Panc1 (cell line): ENCODE measurements around the gene FARS2. TPM values are rescaled to one million over a fixed set of nuclear protein-coding genes. Genes with fewer than 3 reads are reported as not detected.

Source experiments
- ATAC-seq: fragments of 200-7000 bp; cut with Tn5 transposase; 2 replicates; pipeline ENCODE4 v1.9.1; 2020; ENCODE audit warnings: mild to moderate bottlenecking, moderate library complexity
- BruUV-seq: library from RNA; stranded (reverse); fragments of 400-500 nt; replicated peaks from 2 replicates; lab custom pipeline; 2021; lab: Mats Ljungman, UMichigan
- CTCF ChIA-PET: fragments of 300-600 bp; sonication (Branson Sonifier 250); formaldehyde crosslinking; loops from one replicate; lab custom pipeline; 2022; ENCODE audit warnings: antibody characterized with exemption; lab: Charles Lee
- POLR2A ChIA-PET: fragments of 300-600 bp; sonication (Branson Sonifier 250); formaldehyde crosslinking; loops from one replicate; lab custom pipeline; 2022; ENCODE audit warnings: antibody characterized with exemption; lab: Charles Lee
- DNase-seq: peaks from one replicate; pipeline ENCODE4 v3.0.0-alpha.2; 2010; ENCODE audit warnings: low read depth, low spot score
- H3K27ac ChIP-seq: 2 replicates; pipeline ENCODE4 v1.5.1; 2011; ENCODE audit warnings: mild to moderate bottlenecking, low read length, inconsistent platforms
- H3K27me3 ChIP-seq: fragments of 200-500 bp; sonication (Bioruptor generic); 2 replicates; pipeline ENCODE4 v1.6.0; 2014; ENCODE audit warnings: low read length, inconsistent platforms; ENCODE audit not compliant: control insufficient read depth, insufficient read depth
- H3K36me3 ChIP-seq: fragments of 200-500 bp; sonication (Bioruptor generic); 2 replicates; pipeline ENCODE4 v1.5.1; 2014; ENCODE audit warnings: inconsistent platforms, mild to moderate bottlenecking, low read length, moderate library complexity; ENCODE audit not compliant: control insufficient read depth, insufficient read depth
- H3K4me1 ChIP-seq: 2 replicates; pipeline ENCODE4 v1.5.1; 2011; ENCODE audit warnings: inconsistent platforms, mild to moderate bottlenecking, low read length, moderate library complexity; ENCODE audit not compliant: control insufficient read depth, insufficient read depth
- H3K4me3 ChIP-seq, 2 experiments: 2 replicates each; pipeline ENCODE4 v1.5.1; 2011 to 2012; ENCODE audit warnings: low read depth in 2 of 2, low read length in 2 of 2, mild to moderate bottlenecking in 2 of 2, inconsistent platforms in 1 of 2, moderate library complexity in 1 of 2
- H3K9me3 ChIP-seq: fragments of 200-500 bp; sonication (Bioruptor generic); 2 replicates; pipeline ENCODE4 v1.5.1; 2014; ENCODE audit warnings: low read depth, mild to moderate bottlenecking, inconsistent platforms, low read length, moderate library complexity; ENCODE audit not compliant: control insufficient read depth, insufficient read depth
- POLR2AphosphoS5 ChIP-seq: IDR thresholded peaks from 2 replicates; pipeline ENCODE4 v1.6.1; 2012; ENCODE audit warnings: mild to moderate bottlenecking, low read depth, low read length, moderate library complexity
- REST ChIP-seq, 2 experiments: IDR thresholded peaks; 2 replicates each; pipeline ENCODE4 v1.6.1; 2011 to 2012; ENCODE audit warnings: low read depth in 2 of 2, control low read depth in 1 of 2, low read length in 1 of 2, mild to moderate bottlenecking in 1 of 2, moderate library complexity in 1 of 2; ENCODE audit not compliant: insufficient read depth in 1 of 2
- SIN3A ChIP-seq: IDR thresholded peaks from 2 replicates; pipeline ENCODE4 v1.6.1; 2012; ENCODE audit warnings: low read depth, mild to moderate bottlenecking, low read length, moderate library complexity, borderline replicate concordance; ENCODE audit not compliant: insufficient read depth
- TCF7L2 ChIP-seq: IDR thresholded peaks from 2 replicates; pipeline ENCODE4 v1.6.1; 2011; ENCODE audit warnings: mild to moderate bottlenecking, low read depth, low read length, inconsistent platforms
- in situ Hi-C: cut with HindIII; loops from 2 replicates; pipeline ENCODE4 v1.10.0; 2016; ENCODE audit warnings: low sequenced_read_pairs, low pct_unique_long_range_greater_than_20kb
- intact Hi-C: fragments of 100-400 bp; cut with micrococcal nuclease; formaldehyde crosslinking; loops from one replicate; pipeline ENCODE4 v1.10.0; 2022; ENCODE audit not compliant: unreplicated experiment
- total RNA-seq: library from RNA; stranded (reverse); gene quantifications from one replicate; pipeline ENCODE4 v1.2.1, GENCODE V29; 2021; ENCODE audit not compliant: unreplicated experiment
- TF ChIP-seq, protein P1 (sequence below): fragments of 450-650 bp; IDR thresholded peaks from 2 replicates; pipeline ENCODE4 v1.5.1; 2017; ENCODE audit warnings: mild to moderate bottlenecking

FARS2 gene
- total RNA-seq, 1 experiment from 2014 or later, result 12.8 TPM

GRCh38 chr6:5325173-5325572 lies 63.9 kb downstream of the FARS2 start:
- intact Hi-C loops, result no loop called here
- ChIA-PET CTCF (no interaction called here), POLR2A (no interaction called here)
- Histone ChIP-seq H3K9me3 (peaks cover 21% of the 10 kb centered on the region; the same call in 1 of the 2 replicates), H3K36me3 (no peaks in the 10 kb centered on the region), H3K4me1 (no peaks in the 10 kb centered on the region), H3K27ac (no peak overlapping the region), H3K4me3 (no peak overlapping the region), H3K27me3 (no peaks in the 10 kb centered on the region)
- BruUV-seq, result no TSS peak
- TF ChIP-seq REST (IDR thresholded peaks at IDR 0.05; ENCODE audit: insufficient read depth in 1 of 2, low read depth in 2 of 2, low read length in 1 of 2), result no peak
- TF ChIP-seq TCF7L2, result no peak
- TF ChIP-seq POLR2AphosphoS5, result no peak
- TF ChIP-seq SIN3A, result no peak
- TF ChIP-seq, protein P1, sequence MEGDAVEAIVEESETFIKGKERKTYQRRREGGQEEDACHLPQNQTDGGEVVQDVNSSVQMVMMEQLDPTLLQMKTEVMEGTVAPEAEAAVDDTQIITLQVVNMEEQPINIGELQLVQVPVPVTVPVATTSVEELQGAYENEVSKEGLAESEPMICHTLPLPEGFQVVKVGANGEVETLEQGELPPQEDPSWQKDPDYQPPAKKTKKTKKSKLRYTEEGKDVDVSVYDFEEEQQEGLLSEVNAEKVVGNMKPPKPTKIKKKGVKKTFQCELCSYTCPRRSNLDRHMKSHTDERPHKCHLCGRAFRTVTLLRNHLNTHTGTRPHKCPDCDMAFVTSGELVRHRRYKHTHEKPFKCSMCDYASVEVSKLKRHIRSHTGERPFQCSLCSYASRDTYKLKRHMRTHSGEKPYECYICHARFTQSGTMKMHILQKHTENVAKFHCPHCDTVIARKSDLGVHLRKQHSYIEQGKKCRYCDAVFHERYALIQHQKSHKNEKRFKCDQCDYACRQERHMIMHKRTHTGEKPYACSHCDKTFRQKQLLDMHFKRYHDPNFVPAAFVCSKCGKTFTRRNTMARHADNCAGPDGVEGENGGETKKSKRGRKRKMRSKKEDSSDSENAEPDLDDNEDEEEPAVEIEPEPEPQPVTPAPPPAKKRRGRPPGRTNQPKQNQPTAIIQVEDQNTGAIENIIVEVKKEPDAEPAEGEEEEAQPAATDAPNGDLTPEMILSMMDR, result no peak
- DNase-seq (no peak), ATAC-seq (no peak)
- in situ Hi-C loops, result no loop called here

DNA sequence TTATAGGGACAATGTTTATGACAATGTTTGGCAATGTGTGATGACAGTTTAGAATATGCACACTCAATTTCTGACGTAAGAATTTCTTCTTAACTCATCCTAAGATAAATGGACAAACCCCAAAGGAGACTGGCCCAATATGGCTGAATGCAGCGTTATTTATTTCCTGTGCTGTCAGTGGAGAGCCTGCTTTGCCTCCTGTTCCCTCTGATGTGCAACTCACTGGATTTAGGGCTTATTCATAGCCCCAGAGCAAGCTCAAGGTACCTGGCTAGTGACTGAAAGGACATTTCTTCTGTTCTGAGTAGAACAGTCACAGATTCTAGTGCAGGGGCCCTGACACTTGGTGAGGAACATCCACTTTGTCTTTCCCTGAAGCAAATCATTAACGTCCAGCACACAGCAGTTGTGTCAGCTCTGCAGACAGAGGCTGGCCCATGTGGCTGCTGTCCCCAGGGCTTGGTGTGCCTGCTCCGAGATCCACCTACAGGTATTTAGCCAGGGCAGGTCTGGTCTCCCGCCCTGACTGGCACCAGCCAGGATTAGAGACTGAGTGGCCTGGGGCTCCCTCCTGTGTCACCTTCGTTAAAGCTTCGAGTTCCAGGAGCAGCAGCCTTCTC lies 64.8 kb downstream of the FARS2 start:
- Histone ChIP-seq H3K36me3 (no peaks in the 10 kb centered on the region), H3K4me3 (no peak overlapping the region), H3K27ac (no peak overlapping the region), H3K27me3 (no peaks in the 10 kb centered on the region), H3K9me3 (peaks cover 21% of the 10 kb centered on the region; the same call in 1 of the 2 replicates), H3K4me1 (no peaks in the 10 kb centered on the region)
- no peak for ATAC-seq
- TF ChIP-seq TCF7L2 (no peak), REST (IDR thresholded peaks at IDR 0.05; ENCODE audit: insufficient read depth in 1 of 2, low read depth in 2 of 2, low read length in 1 of 2) (no peak), SIN3A (no peak), POLR2AphosphoS5 (no peak)
- TF ChIP-seq, protein P1, result no peak
- in situ Hi-C loops (no loop called here), intact Hi-C loops (no loop called here)
- ChIA-PET CTCF (no interaction called here), POLR2A (no interaction called here)
- no TSS peak for BruUV-seq
- no peak for DNase-seq
